GM21576 (cell line): ENCODE data around the gene CFAP97D2.
"Not testable (repeated sequence)": the region's sequence is repeated elsewhere in the genome, so short reads cannot be mapped to it uniquely, and the experiment has no call there.

Experiments used
- ATAC-seq: cut with Tn5 transposase; IDR thresholded peaks from one replicate; pipeline ENCODE4 v1.9.1; 2021; ENCODE audit warnings: mild to moderate bottlenecking, moderate library complexity; ENCODE audit not compliant: unreplicated experiment

CFAP97D2 gene

GRCh38 chr13:114142640-114143490, 36.2 kb upstream of the CFAP97D2 start:
- ATAC-seq, result no peak

- ATAC-seq, result peak; percentile 43
Measured at GRCh38 chr13:114143806-114144605, 35.1 kb upstream of the CFAP97D2 start.

GRCh38 chr13:114144606-114145244, 34.3 kb upstream of the CFAP97D2 start:
- ATAC-seq, result no peak

- no peak for ATAC-seq
Measured at GRCh38 chr13:114145256-114145655, 33.8 kb upstream of the CFAP97D2 start.

GRCh38 chr13:114145722-114146121, 33.3 kb upstream of the CFAP97D2 start:
- no peak for ATAC-seq

GRCh38 chr13:114146173-114146572, 32.9 kb upstream of the CFAP97D2 start:
- ATAC-seq, result no peak

- no peak for ATAC-seq
Measured at GRCh38 chr13:114146629-114147028, 32.4 kb upstream of the CFAP97D2 start.

GRCh38 chr13:114147803-114148520, 31.1 kb upstream of the CFAP97D2 start:
- peak; percentile 22 for ATAC-seq

- peak; percentile 67 for ATAC-seq
Measured at GRCh38 chr13:114148521-114148855, 30.6 kb upstream of the CFAP97D2 start.

- not testable (repeated sequence) for ATAC-seq
Measured at GRCh38 chr13:114148886-114149285, 30.2 kb upstream of the CFAP97D2 start.

- no peak for ATAC-seq
Measured at GRCh38 chr13:114149774-114150740, 29.0 kb upstream of the CFAP97D2 start.

- no peak for ATAC-seq
Measured at GRCh38 chr13:114151031-114151430, 28.0 kb upstream of the CFAP97D2 start.

- no peak for ATAC-seq
Measured at GRCh38 chr13:114151565-114152284, 27.3 kb upstream of the CFAP97D2 start.

GRCh38 chr13:114152285-114152645, 26.8 kb upstream of the CFAP97D2 start:
- ATAC-seq, result no peak

- no peak for ATAC-seq
Measured at GRCh38 chr13:114152831-114153371, 26.2 kb upstream of the CFAP97D2 start.

GRCh38 chr13:114153485-114154080, 25.5 kb upstream of the CFAP97D2 start:
- no peak for ATAC-seq

- no peak for ATAC-seq
Measured at GRCh38 chr13:114154476-114154875, 24.6 kb upstream of the CFAP97D2 start.

- no peak for ATAC-seq
Measured at GRCh38 chr13:114155320-114155719, 23.7 kb upstream of the CFAP97D2 start.
